ENCODE data around the gene MTURN. TPM values are rescaled to one million over a fixed set of nuclear protein-coding genes. Genes with fewer than 3 reads are reported as not detected.
A peak's percentile ranks its signal among the peaks of the same experiment; 100 is the strongest.

The MTURN gene
- total RNA-seq, 1 donor from 2014 or later = 18.0 TPM

GRCh38 chr7:30171766-30172447 is 37.1 kb downstream of the MTURN start:
- no peak overlapping the region for H3K4me3 ChIP-seq
- H3K4me1 Mint-ChIP-seq = peaks cover 64% of the 10 kb centered on the region
- H3K4me2 ChIP-seq = no peak overlapping the region
- H3K27me3 ChIP-seq = no peaks in the 10 kb centered on the region
- peaks cover 15% of the 10 kb centered on the region for H3F3A ChIP-seq (ENCODE audit: low read depth)
- no peak overlapping the region for H3K27ac ChIP-seq
- no peak overlapping the region for H2AFZ ChIP-seq (replicated peaks)
- H3K36me3 Mint-ChIP-seq = peaks cover 2% of the 10 kb centered on the region
- H3K4me1 ChIP-seq = peaks cover 20% of the 10 kb centered on the region
- no peak overlapping the region for H3K9ac ChIP-seq
- no peaks in the 10 kb centered on the region for H3K9me3 Mint-ChIP-seq
- H3K9me3 ChIP-seq (ENCODE audit: low read depth) = no peaks in the 10 kb centered on the region
- no peak overlapping the region for H3K4me3 Mint-ChIP-seq
- no peak for DNase-seq (ENCODE audit: low spot score)
- peaks cover 12% of the 10 kb centered on the region for H3K27me3 Mint-ChIP-seq (ENCODE audit: insufficient read depth, low read depth)
- no peak for TF ChIP-seq EZH2 (IDR thresholded peaks at IDR 0.05)
- no peaks in the 10 kb centered on the region for H4K20me1 ChIP-seq (ENCODE audit: low read depth)
- H3K79me2 ChIP-seq (ENCODE audit: low read depth) = no peaks in the 10 kb centered on the region
- no peak overlapping the region for H3K27ac Mint-ChIP-seq
- H3K36me3 ChIP-seq = no peaks in the 10 kb centered on the region

DNA sequence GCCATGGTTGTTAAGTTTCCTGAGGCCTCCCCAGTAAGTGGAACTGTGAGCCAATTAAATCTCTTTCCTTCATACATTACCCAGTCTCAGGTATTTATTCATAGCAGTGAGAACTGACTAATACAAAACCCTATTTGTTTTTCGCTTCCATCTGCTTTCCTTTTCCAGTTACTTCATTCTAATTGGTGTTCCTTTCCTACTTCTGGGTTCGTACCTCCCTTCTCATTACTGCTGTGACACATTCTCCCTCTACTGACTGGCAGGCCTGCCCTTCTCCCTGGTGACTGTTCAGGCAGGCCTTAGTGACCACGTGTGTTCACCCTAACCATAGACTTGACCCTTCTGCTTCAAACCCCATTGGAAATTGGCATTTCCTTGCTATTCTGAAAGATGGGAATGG is 37.7 kb downstream of the MTURN start:
- Mint-ChIP-seq H3K4me3 (no peak overlapping the region), H3K27ac (no peak overlapping the region)

DNA sequence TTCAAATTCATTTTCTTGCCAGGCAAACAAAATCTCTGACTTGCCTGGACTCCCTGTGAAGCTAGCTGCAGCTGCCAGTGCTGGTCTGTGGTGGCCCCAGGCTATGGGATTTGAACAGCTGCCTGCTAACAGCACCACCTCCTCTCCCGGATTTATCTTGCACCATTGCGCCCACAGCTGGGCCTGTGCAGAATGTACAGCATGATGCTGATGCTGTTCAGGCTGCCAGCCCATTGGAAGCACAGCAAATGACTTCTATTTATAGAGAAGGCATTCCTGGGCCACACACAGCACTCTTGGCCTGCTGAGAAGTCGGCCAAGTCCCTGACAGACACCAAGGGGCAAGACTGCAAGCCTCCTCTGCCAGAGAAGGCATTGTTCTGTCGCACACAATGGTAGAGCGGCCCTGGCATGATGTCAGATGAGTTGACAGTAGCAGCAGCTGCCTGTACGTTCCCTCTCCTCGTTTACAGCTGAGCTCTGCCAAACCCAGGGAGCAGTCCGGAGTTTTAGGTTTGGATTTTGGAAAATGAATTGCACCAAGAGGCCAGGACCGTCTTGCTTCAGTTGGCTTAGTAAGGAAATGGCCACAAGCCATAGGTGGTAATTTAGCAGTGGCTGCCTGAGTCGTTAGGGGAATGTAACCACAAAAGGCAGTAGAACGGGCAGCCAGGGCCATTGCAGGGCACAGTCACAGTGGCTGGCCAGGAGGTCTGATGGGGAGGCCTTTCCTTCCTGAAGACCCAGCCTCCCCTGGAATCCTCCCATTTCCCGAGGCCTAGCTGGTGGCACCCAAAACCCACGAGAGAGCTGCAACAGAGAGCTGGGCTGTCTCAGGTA is 38.5 kb downstream of the MTURN start:
- peaks cover 20% of the 10 kb centered on the region for H3K4me1 ChIP-seq
- no peaks in the 10 kb centered on the region for H3K36me3 ChIP-seq
- H3K36me3 Mint-ChIP-seq = no peaks in the 10 kb centered on the region
- peaks cover 53% of the 10 kb centered on the region for H3K4me1 Mint-ChIP-seq
- H3K9me3 Mint-ChIP-seq = no peaks in the 10 kb centered on the region
- H3K27me3 Mint-ChIP-seq (ENCODE audit: insufficient read depth, low read depth) = peaks cover 8% of the 10 kb centered on the region
- H2AFZ ChIP-seq (replicated peaks) = peak overlapping the region; percentile 15
- peaks cover 15% of the 10 kb centered on the region for H3F3A ChIP-seq (ENCODE audit: low read depth)
- H3K27ac Mint-ChIP-seq = peak overlapping the region; percentile 19
- no peak overlapping the region for H3K9ac ChIP-seq
- H3K4me2 ChIP-seq = peak overlapping the region; percentile 23
- DNase-seq (ENCODE audit: low spot score) = peak; percentile 71
- no peak overlapping the region for H3K27ac ChIP-seq
- H3K27me3 ChIP-seq = no peaks in the 10 kb centered on the region
- H3K9me3 ChIP-seq (ENCODE audit: low read depth) = no peaks in the 10 kb centered on the region
- H3K4me3 ChIP-seq = no peak overlapping the region
- H3K79me2 ChIP-seq (ENCODE audit: low read depth) = no peaks in the 10 kb centered on the region
- TF ChIP-seq CTCF (IDR thresholded peaks at IDR 0.05) (peak; percentile 42), EZH2 (IDR thresholded peaks at IDR 0.05) (no peak)
- peak overlapping the region; percentile 52 for H3K4me3 Mint-ChIP-seq
- H4K20me1 ChIP-seq (ENCODE audit: low read depth) = no peaks in the 10 kb centered on the region

More for the DNA sequence above, 37.7 kb downstream of the MTURN start:
- no peaks in the 10 kb centered on the region for H4K20me1 ChIP-seq (ENCODE audit: low read depth)
- H3K9ac ChIP-seq = no peak overlapping the region
- no peak overlapping the region for H3K4me3 ChIP-seq
- no peak overlapping the region for H3K4me2 ChIP-seq
- Mint-ChIP-seq H3K36me3 (peaks cover 2% of the 10 kb centered on the region), H3K4me1 (peaks cover 61% of the 10 kb centered on the region), H3K27me3 (ENCODE audit: insufficient read depth, low read depth) (peaks cover 8% of the 10 kb centered on the region), H3K9me3 (no peaks in the 10 kb centered on the region)
- no peak for TF ChIP-seq EZH2 (IDR thresholded peaks at IDR 0.05)
- TF ChIP-seq CTCF (IDR thresholded peaks at IDR 0.05) = no peak
- no peak for TF ChIP-seq EZH2phosphoT487 (IDR thresholded peaks at IDR 0.05)
- no peaks in the 10 kb centered on the region for H3K79me2 ChIP-seq (ENCODE audit: low read depth)
- H3K27ac ChIP-seq = no peak overlapping the region
- H3K4me1 ChIP-seq = peaks cover 20% of the 10 kb centered on the region
- H3F3A ChIP-seq (ENCODE audit: low read depth) = peaks cover 15% of the 10 kb centered on the region
- no peaks in the 10 kb centered on the region for H3K9me3 ChIP-seq (ENCODE audit: low read depth)
- no peaks in the 10 kb centered on the region for H3K36me3 ChIP-seq
- DNase-seq (ENCODE audit: low spot score) = no peak
- H3K27me3 ChIP-seq = no peaks in the 10 kb centered on the region
- no peak overlapping the region for H2AFZ ChIP-seq (replicated peaks)

Data from neural progenitor cell (in vitro differentiated cells).